Measurements from ENCODE around the gene SYT12. TPM values are rescaled to one million over a fixed set of nuclear protein-coding genes. Genes with fewer than 3 reads are reported as not detected.

Gene SYT12
- total and polyA plus RNA-seq, 7 experiments from 2014 or later, result not detected

DNA sequence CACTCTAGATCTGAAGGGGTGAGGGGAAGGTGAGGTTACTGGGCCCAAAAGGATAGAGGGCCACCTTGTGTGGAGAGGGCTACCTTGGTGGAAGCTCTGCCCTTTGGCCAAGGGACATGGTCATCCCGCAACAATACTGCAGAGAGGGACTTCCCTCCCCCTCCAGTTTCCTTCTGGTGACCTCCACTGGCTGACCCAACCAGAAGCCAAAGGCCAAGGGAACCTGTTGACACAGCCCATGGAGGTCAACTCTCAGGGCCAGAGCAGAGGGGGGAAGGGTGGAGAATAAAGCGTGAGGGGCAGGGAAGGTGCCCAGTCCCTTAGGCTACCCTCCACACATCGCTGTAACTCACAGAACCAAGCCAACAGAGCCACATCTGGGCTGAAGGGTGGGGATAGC is 18.7 kb downstream of the SYT12 start:
- no peaks in the 10 kb centered on the region for H3K9me3 Mint-ChIP-seq
- no peak for ATAC-seq
- Histone ChIP-seq H3K9me3 (ENCODE audit: control insufficient read depth in 2 of 3, low read length in 3 of 3) (no peaks in the 10 kb centered on the region), H3K4me1 (ENCODE audit: control insufficient read depth in 2 of 2, insufficient read depth in 2 of 2, low read length in 2 of 2) (no peaks in the 10 kb centered on the region), H3K27ac (ENCODE audit: low read depth, low read length) (no peak overlapping the region), H3K4me3 (ENCODE audit: low read length) (no peak overlapping the region), H3K27me3 (ENCODE audit: control insufficient read depth in 2 of 2, insufficient read depth in 2 of 2, low read length in 2 of 2) (no peaks in the 10 kb centered on the region), H3K36me3 (ENCODE audit: control insufficient read depth in 2 of 3, insufficient read depth in 3 of 3, low read length in 3 of 3) (no peaks in the 10 kb centered on the region)
- no peak for DNase-seq
- H3K36me3 Mint-ChIP-seq, result no peaks in the 10 kb centered on the region
- H3K4me1 Mint-ChIP-seq, result peaks cover 0 to 3% (median 0%) of the 10 kb centered on the region in 7 donors
- H3K27me3 Mint-ChIP-seq, result peaks cover 0 to 19% (median 6%) of the 10 kb centered on the region in 5 donors
- POLR2A ChIA-PET, result no interaction called here
- CTCF ChIA-PET, result no interaction called here
- no peak overlapping the region for H3K4me3 Mint-ChIP-seq
- intact Hi-C loops (cut with micrococcal nuclease), result no loop called here
- H3K27ac Mint-ChIP-seq, result no peak overlapping the region

DNA sequence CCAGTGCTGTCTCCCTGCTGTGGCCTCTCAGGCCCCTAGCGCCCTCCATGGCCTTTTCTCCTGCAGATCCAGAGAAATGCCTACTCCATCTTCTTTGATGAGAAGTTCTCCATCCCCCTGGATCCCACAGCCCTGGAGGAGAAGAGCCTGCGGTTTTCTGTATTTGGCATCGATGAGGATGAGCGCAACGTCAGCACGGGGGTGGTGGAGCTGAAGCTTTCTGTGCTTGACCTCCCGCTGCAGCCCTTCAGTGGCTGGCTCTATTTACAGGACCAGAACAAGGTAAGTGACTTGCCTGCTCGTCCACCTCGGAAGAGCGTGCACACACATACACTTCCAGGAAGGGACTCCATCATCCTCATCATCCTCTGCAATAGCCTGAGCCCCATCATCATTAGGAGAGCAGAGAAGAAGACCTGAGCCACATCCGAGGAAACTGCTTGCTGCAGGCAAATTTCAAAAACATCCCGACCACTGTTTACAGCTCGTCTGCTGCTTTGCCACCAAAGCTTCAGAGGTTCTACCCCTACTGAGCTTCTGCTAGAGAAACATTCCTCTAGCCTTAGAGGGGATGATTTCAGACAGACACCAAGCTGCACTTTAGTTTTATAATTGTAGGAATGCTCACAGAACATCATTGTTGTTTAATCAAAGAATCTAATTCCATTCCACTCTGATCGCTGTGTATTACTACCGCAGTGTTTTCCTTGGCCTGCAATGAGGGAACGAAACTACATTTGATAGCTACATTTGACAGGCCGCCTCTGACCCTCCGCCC is 20.8 kb downstream of the SYT12 start:
- no peak overlapping the region for H3K27ac Mint-ChIP-seq
- no peaks in the 10 kb centered on the region for H3K36me3 Mint-ChIP-seq

DNA sequence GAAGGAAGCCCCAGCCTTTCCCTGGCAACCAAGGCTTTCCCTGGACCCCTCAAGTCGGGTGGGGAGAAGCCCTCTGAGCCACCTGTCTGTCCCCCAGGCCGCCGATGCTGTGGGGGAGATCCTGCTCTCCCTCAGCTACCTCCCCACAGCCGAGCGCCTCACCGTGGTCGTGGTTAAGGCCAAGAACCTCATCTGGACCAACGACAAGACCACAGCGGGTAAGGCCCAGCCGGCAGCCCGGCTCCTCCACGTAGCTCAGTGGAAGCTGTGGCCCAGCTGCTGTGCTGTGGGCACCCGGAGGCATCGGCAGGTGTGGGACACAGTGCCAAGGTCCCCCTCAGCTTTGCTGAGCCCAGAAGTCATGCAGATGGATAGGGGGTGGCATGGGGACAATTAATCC is 21.6 kb downstream of the SYT12 start:
- peaks cover 0 to 11% (median 6%) of the 10 kb centered on the region in 5 donors for H3K27me3 Mint-ChIP-seq
- ATAC-seq, result no peak
- Histone ChIP-seq H3K36me3 (ENCODE audit: control insufficient read depth in 2 of 3, insufficient read depth in 3 of 3, low read length in 3 of 3) (no peaks in the 10 kb centered on the region), H3K4me3 (ENCODE audit: low read length) (no peak overlapping the region), H3K27ac (ENCODE audit: low read depth, low read length) (no peak overlapping the region), H3K4me1 (ENCODE audit: control insufficient read depth in 2 of 2, insufficient read depth in 2 of 2, low read length in 2 of 2) (no peaks in the 10 kb centered on the region), H3K9me3 (ENCODE audit: control insufficient read depth in 2 of 3, low read length in 3 of 3) (no peaks in the 10 kb centered on the region), H3K27me3 (ENCODE audit: control insufficient read depth in 2 of 2, insufficient read depth in 2 of 2, low read length in 2 of 2) (no peaks in the 10 kb centered on the region)
- H3K9me3 Mint-ChIP-seq, result no peaks in the 10 kb centered on the region
- no peaks in the 10 kb centered on the region for H3K36me3 Mint-ChIP-seq
- intact Hi-C loops (cut with micrococcal nuclease), result no loop called here
- no peak for DNase-seq
- no peak overlapping the region for H3K27ac Mint-ChIP-seq
- POLR2A ChIA-PET, result no interaction called here
- peaks cover 0 to 3% (median 0%) of the 10 kb centered on the region in 7 donors for H3K4me1 Mint-ChIP-seq
- CTCF ChIA-PET, result no interaction called here
- H3K4me3 Mint-ChIP-seq, result no peak overlapping the region

More for the DNA sequence above, 20.8 kb downstream of the SYT12 start:
- POLR2A ChIA-PET, result no interaction called here
- no peak overlapping the region for H3K27ac ChIP-seq (ENCODE audit: low read depth, low read length)
- no peaks in the 10 kb centered on the region for H3K9me3 ChIP-seq (ENCODE audit: control insufficient read depth in 2 of 3, low read length in 3 of 3)
- H3K4me3 Mint-ChIP-seq, result no peak overlapping the region
- CTCF ChIA-PET, result no interaction called here
- no peaks in the 10 kb centered on the region for H3K4me1 ChIP-seq (ENCODE audit: control insufficient read depth in 2 of 2, insufficient read depth in 2 of 2, low read length in 2 of 2)
- H3K36me3 ChIP-seq (ENCODE audit: control insufficient read depth in 2 of 3, insufficient read depth in 3 of 3, low read length in 3 of 3), result no peaks in the 10 kb centered on the region
- H3K9me3 Mint-ChIP-seq, result no peaks in the 10 kb centered on the region
- no peaks in the 10 kb centered on the region for H3K27me3 ChIP-seq (ENCODE audit: control insufficient read depth in 2 of 2, insufficient read depth in 2 of 2, low read length in 2 of 2)
- no peak overlapping the region for H3K4me3 ChIP-seq (ENCODE audit: low read length)
- intact Hi-C loops (cut with micrococcal nuclease), result no loop called here
- H3K4me1 Mint-ChIP-seq, result peaks cover 0 to 3% (median 0%) of the 10 kb centered on the region in 7 donors
- DNase-seq (no peak), ATAC-seq (no peak)
- peaks cover 0 to 12% (median 6%) of the 10 kb centered on the region in 5 donors for H3K27me3 Mint-ChIP-seq

DNA sequence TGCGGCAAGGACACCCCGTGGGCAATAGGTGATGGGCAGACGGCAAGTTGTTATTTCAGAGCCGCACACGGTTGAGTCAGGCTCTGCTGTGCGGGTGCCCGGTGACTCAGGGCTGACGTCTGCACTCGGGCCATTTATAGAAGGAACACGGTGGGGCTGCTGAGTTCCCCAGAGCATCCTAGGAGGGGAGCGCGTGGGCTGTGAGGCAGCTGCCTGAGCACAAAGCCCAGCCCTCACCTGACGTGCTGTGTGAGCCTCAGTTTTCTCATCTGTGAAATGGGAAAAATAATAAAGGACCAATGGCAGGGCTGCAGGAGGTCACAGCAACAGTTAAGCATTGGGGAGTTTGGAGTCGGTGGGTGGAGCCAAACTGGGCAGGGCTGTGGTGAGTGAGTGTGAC is 22.4 kb downstream of the SYT12 start:
- Histone ChIP-seq H3K4me1 (ENCODE audit: control insufficient read depth in 2 of 2, insufficient read depth in 2 of 2, low read length in 2 of 2) (no peaks in the 10 kb centered on the region), H3K4me3 (ENCODE audit: low read length) (no peak overlapping the region), H3K9me3 (ENCODE audit: control insufficient read depth in 2 of 3, low read length in 3 of 3) (no peaks in the 10 kb centered on the region), H3K27ac (ENCODE audit: low read depth, low read length) (no peak overlapping the region), H3K27me3 (ENCODE audit: control insufficient read depth in 2 of 2, insufficient read depth in 2 of 2, low read length in 2 of 2) (no peaks in the 10 kb centered on the region), H3K36me3 (ENCODE audit: control insufficient read depth in 2 of 3, insufficient read depth in 3 of 3, low read length in 3 of 3) (no peaks in the 10 kb centered on the region)
- no peak overlapping the region for H3K4me3 Mint-ChIP-seq
- CTCF ChIA-PET, result no interaction called here
- H3K36me3 Mint-ChIP-seq, result no peaks in the 10 kb centered on the region
- intact Hi-C loops (cut with micrococcal nuclease), result no loop called here
- H3K27me3 Mint-ChIP-seq, result peaks cover 0 to 9% (median 6%) of the 10 kb centered on the region in 5 donors
- ATAC-seq (no peak), DNase-seq (no peak)
- no peak overlapping the region for H3K27ac Mint-ChIP-seq
- POLR2A ChIA-PET, result no interaction called here
- peaks cover 0 to 3% (median 0%) of the 10 kb centered on the region in 7 donors for H3K4me1 Mint-ChIP-seq
- H3K9me3 Mint-ChIP-seq, result no peaks in the 10 kb centered on the region

DNA sequence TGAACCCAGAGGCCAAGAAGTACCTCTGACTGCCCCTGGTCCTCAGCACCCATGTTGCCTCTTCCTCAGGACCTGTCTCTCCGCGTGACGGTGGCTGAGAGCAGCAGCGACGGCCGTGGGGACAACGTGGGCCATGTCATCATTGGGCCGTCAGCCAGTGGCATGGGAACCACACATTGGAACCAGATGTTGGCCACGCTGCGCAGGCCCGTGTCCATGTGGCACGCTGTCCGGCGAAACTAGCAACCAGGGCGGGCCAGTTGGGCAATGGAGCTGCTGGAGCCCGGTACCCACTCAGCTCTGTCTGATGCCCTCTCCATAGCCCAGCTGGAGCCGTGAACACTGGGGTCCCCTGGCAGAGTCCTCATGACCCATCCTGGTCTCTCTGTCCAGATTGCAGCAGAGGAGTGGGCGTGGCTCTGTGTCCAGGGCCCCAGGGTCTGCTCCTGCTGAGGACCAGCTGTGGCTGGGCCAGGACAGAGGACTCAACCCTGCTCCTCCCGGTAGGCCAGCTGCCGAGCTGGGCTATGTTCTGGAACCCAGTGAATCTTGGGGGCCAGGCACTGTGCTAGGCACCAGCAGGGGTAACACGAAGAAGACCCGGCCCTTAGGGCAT is 25.7 kb downstream of the SYT12 start:
- Histone ChIP-seq H3K36me3 (ENCODE audit: control insufficient read depth in 2 of 3, insufficient read depth in 3 of 3, low read length in 3 of 3) (no peaks in the 10 kb centered on the region), H3K9me3 (ENCODE audit: control insufficient read depth in 2 of 3, low read length in 3 of 3) (no peaks in the 10 kb centered on the region), H3K27me3 (ENCODE audit: control insufficient read depth in 2 of 2, insufficient read depth in 2 of 2, low read length in 2 of 2) (no peaks in the 10 kb centered on the region), H3K4me3 (ENCODE audit: low read length) (no peak overlapping the region), H3K4me1 (ENCODE audit: control insufficient read depth in 2 of 2, insufficient read depth in 2 of 2, low read length in 2 of 2) (no peaks in the 10 kb centered on the region), H3K27ac (ENCODE audit: low read depth, low read length) (no peak overlapping the region)
- Mint-ChIP-seq H3K4me3 (no peak overlapping the region), H3K27ac (no peak overlapping the region), H3K36me3 (no peaks in the 10 kb centered on the region), H3K4me1 (no peaks in the 10 kb centered on the region), H3K9me3 (peaks cover 0 to 1% (median 0%) of the 10 kb centered on the region in 11 donors), H3K27me3 (peaks cover 0 to 20% (median 4%) of the 10 kb centered on the region in 5 donors)
- intact Hi-C loops (cut with micrococcal nuclease), result no loop called here
- CTCF ChIA-PET, result no interaction called here
- DNase-seq (no peak), ATAC-seq (no peak)
- POLR2A ChIA-PET, result no interaction called here

DNA sequence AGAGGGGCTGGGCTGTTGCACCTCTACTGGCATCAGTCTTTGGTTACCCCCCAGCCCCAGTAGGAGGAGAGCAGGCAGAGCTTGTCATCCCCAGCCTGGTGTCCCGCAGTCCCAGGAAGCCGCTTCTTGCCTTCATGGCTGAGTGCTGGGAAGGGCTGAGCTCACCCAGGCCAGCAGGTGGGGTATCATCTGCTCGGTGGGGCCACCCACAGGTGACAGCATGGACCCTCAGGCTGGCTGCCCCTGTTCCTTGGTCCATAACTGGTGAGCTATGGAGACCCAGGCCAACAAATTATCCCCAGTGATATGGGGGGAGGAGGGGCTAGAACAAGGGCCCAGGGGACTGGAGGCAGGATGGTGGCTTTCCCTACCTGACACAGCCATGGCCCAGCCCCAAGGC is 27.2 kb downstream of the SYT12 start:
- Histone ChIP-seq H3K27ac (ENCODE audit: low read depth, low read length) (no peak overlapping the region), H3K36me3 (ENCODE audit: control insufficient read depth in 2 of 3, insufficient read depth in 3 of 3, low read length in 3 of 3) (no peaks in the 10 kb centered on the region), H3K9me3 (ENCODE audit: control insufficient read depth in 2 of 3, low read length in 3 of 3) (no peaks in the 10 kb centered on the region), H3K27me3 (ENCODE audit: control insufficient read depth in 2 of 2, insufficient read depth in 2 of 2, low read length in 2 of 2) (no peaks in the 10 kb centered on the region), H3K4me3 (ENCODE audit: low read length) (no peak overlapping the region), H3K4me1 (ENCODE audit: control insufficient read depth in 2 of 2, insufficient read depth in 2 of 2, low read length in 2 of 2) (no peaks in the 10 kb centered on the region)
- Mint-ChIP-seq H3K36me3 (no peaks in the 10 kb centered on the region), H3K27me3 (peaks cover 2 to 24% (median 11%) of the 10 kb centered on the region in 5 donors), H3K9me3 (peaks cover 0 to 1% (median 0%) of the 10 kb centered on the region in 11 donors), H3K4me1 (peaks cover 0 to 5% (median 0%) of the 10 kb centered on the region in 7 donors), H3K4me3 (no peak overlapping the region), H3K27ac (no peak overlapping the region)
- ATAC-seq, result no peak
- intact Hi-C loops (cut with micrococcal nuclease), result no loop called here
- DNase-seq, result no peak
- ChIA-PET CTCF (no interaction called here), POLR2A (interaction anchor here (0.7 kb wide), 1 partner anchor 698 kb away, joined by 4 read pairs; no protein-coding TSS in a partner anchor)

Data from naive thymus-derived CD4-positive, alpha-beta T cell (primary cell).